HCT116 (cell line): ENCODE data around the gene FBXO47. TPM values are rescaled to one million over a fixed set of nuclear protein-coding genes. Genes with fewer than 3 reads are reported as not detected.
"Not testable (repeated sequence)": the region's sequence is repeated elsewhere in the genome, so short reads cannot be mapped to it uniquely, and the experiment has no call there.

ENCODE experiments used
- ATAC-seq: fragments of 200-7000 bp; cut with Tn5 transposase; 2 replicates; pipeline ENCODE4 v1.9.1; 2020; ENCODE audit warnings: mild to moderate bottlenecking, moderate library complexity
- BruUV-seq: library from RNA; stranded (reverse); fragments of 400-500 nt; replicated peaks from 2 replicates; lab custom pipeline; 2021; lab: Mats Ljungman, UMichigan
- CTCF ChIA-PET: fragments of 300-600 bp; sonication (Branson Sonifier 250); formaldehyde crosslinking; loops from one replicate; lab custom pipeline; 2021; ENCODE audit warnings: antibody characterized with exemption; lab: Charles Lee
- POLR2A ChIA-PET: fragments of 300-600, 350-600 bp; sonication (Branson Sonifier 250); formaldehyde crosslinking; loops from one replicate; lab custom pipeline; 2021; ENCODE audit warnings: antibody characterized with exemption; lab: Charles Lee
- RAD21 ChIA-PET, 2 experiments: fragments of 300-600 bp; sonication (Branson Sonifier 250); formaldehyde crosslinking; loops; one replicate each; lab custom pipeline; 2023; ENCODE audit warnings: low total read pairs in 2 of 2; ENCODE audit not compliant: uncharacterized antibody in 2 of 2, unreplicated experiment in 2 of 2, low non-redundant PET in 1 of 2; lab: Charles Lee
- DNase-seq: peaks from one replicate; pipeline ENCODE4 v3.0.0-alpha.2; 2010; ENCODE audit warnings: low read depth, low spot score
- H2AFZ ChIP-seq: fragments of 200-600 bp; shearing (Covaris generic), sonication (generic); 2 replicates; pipeline ENCODE4 v1.6.1; 2017; ENCODE audit warnings: low read depth, mixed run types, mixed read lengths, antibody characterized with exemption, low read length; ENCODE audit not compliant: poor library complexity, severe bottlenecking
- H3K27ac ChIP-seq: 2 replicates; pipeline ENCODE4 v1.5.1; 2012; ENCODE audit warnings: low read depth, low read length
- H3K27me3 ChIP-seq: fragments of 200-600 bp; sonication (generic); 2 replicates; pipeline ENCODE4 v1.6.1; 2016; ENCODE audit warnings: mixed run types, low read length, mixed read lengths; ENCODE audit not compliant: insufficient read depth
- H3K36me3 ChIP-seq, 2 experiments: fragments of 200-500 bp in 1 of 2; fragments of 200-600 bp in 1 of 2; sonication (Bioruptor generic) in 1 of 2; sonication (generic) in 1 of 2; 2 replicates each; pipeline versions ENCODE4 v1.5.1 to v1.6.1; 2014 to 2016; ENCODE audit warnings: low read length in 2 of 2, inconsistent platforms in 1 of 2, mixed read lengths in 1 of 2, mixed run types in 1 of 2; ENCODE audit not compliant: insufficient read depth in 2 of 2, control insufficient read depth in 1 of 2
- H3K4me1 ChIP-seq, 2 experiments: fragments of 200-600 bp in 1 of 2; sonication (generic) in 1 of 2; 2 replicates each; pipeline versions ENCODE4 v1.5.1 to v1.6.1; 2012 to 2017; ENCODE audit warnings: low read length in 2 of 2, inconsistent platforms in 1 of 2, mild to moderate bottlenecking in 1 of 2, mixed read lengths in 1 of 2, mixed run types in 1 of 2, moderate library complexity in 1 of 2; ENCODE audit not compliant: insufficient read depth in 2 of 2, control insufficient read depth in 1 of 2
- H3K4me2 ChIP-seq: fragments of 200-600 bp; sonication (generic); 2 replicates; pipeline ENCODE4 v1.6.1; 2017; ENCODE audit warnings: mixed run types, low read length, mixed read lengths
- H3K4me3 ChIP-seq, 2 experiments: fragments of 200-600 bp in 1 of 2; sonication (generic) in 1 of 2; replicated peaks in 1 of 2; 2 replicates each; pipeline ENCODE4 v1.5.1; 2011 to 2016; ENCODE audit warnings: low read length in 2 of 2, control low read depth in 1 of 2, low read depth in 1 of 2, mild to moderate bottlenecking in 1 of 2, mixed read lengths in 1 of 2, mixed run types in 1 of 2
- H3K79me2 ChIP-seq: fragments of 200-600 bp; sonication (generic); 2 replicates; pipeline ENCODE4 v1.6.1; 2017; ENCODE audit warnings: mild to moderate bottlenecking, mixed run types, low read length, moderate library complexity, mixed read lengths; ENCODE audit not compliant: insufficient read depth
- H3K9ac ChIP-seq: fragments of 200-600 bp; sonication (generic); 2 replicates; pipeline ENCODE4 v1.6.1; 2016; ENCODE audit warnings: low read length, mixed read lengths
- H3K9me2 ChIP-seq: fragments of 200-600 bp; sonication (generic), shearing (Covaris generic); 2 replicates; pipeline ENCODE4 v1.6.1; 2017; ENCODE audit warnings: mixed run types, mild to moderate bottlenecking, moderate library complexity; ENCODE audit not compliant: insufficient read depth
- H3K9me3 ChIP-seq, 2 experiments: fragments of 200-500 bp in 1 of 2; fragments of 200-600 bp in 1 of 2; sonication (Bioruptor generic) in 1 of 2; sonication (generic) in 1 of 2; 2 replicates each; pipeline ENCODE4 v1.6.1; 2014 to 2017; ENCODE audit warnings: low read length in 2 of 2, mixed read lengths in 2 of 2, inconsistent platforms in 1 of 2, low read depth in 1 of 2, mild to moderate bottlenecking in 1 of 2, mixed run types in 1 of 2, moderate library complexity in 1 of 2; ENCODE audit not compliant: control insufficient read depth in 1 of 2, insufficient read depth in 1 of 2
- H4K20me1 ChIP-seq: fragments of 200-600 bp; sonication (generic), shearing (Covaris generic); 2 replicates; pipeline ENCODE4 v1.6.1; 2017; ENCODE audit warnings: mixed run types, mild to moderate bottlenecking, moderate library complexity; ENCODE audit not compliant: insufficient read depth
- EZH2 ChIP-seq: fragments of 200-600 bp; sonication (generic); IDR thresholded peaks from 2 replicates; pipeline ENCODE4 v1.6.1; 2017; ENCODE audit warnings: antibody characterized with exemption, mixed run types
- POLR2AphosphoS5 ChIP-seq: IDR thresholded peaks from 2 replicates; pipeline ENCODE4 v1.6.1; 2011; ENCODE audit warnings: mild to moderate bottlenecking, low read depth, low read length, moderate library complexity
- RAD21 ChIP-seq: IDR thresholded peaks from 2 replicates; pipeline ENCODE4 v1.6.1; 2012; ENCODE audit warnings: low read depth, mild to moderate bottlenecking
- YY1 ChIP-seq: IDR thresholded peaks from 2 replicates; pipeline ENCODE4 v1.6.1; 2011; ENCODE audit warnings: low read length, low read depth, moderate library complexity, mild to moderate bottlenecking; ENCODE audit not compliant: insufficient replicate concordance; ENCODE audit errors: extremely low read depth
- intact Hi-C: fragments of 100-400 bp; cut with micrococcal nuclease; formaldehyde crosslinking; loops from 2 replicates; pipeline ENCODE4 v1.10.0; 2022
- total RNA-seq: library from RNA; stranded (reverse); gene quantifications from one replicate; pipeline ENCODE4 v1.2.1, GENCODE V29; 2021; ENCODE audit not compliant: unreplicated experiment
- TF ChIP-seq, protein P1 (sequence below): IDR thresholded peaks from 2 replicates; pipeline ENCODE4 v1.6.1; 2012

FBXO47 gene
- total RNA-seq, 1 experiment from 2014 or later: not detected

DNA sequence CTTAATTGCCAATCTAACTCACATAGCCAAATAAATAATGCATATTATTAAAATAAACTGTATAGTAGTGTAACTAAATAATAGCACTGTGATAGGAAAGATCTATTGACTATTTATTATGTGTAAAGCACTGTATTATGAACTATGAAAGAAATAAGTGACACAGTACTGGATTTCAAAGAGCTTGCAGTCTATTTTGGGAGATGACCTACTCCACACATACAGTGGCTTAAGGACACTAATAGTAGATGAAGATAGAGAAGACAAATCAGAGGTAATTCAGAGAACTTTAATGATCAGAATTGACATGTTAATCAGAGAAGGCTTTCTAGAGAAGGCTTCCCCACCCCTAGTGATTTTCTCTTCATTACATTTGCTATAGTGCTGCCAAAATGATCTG is 27.2 kb downstream of the FBXO47 start (continued):
- TF ChIP-seq, protein P1, sequence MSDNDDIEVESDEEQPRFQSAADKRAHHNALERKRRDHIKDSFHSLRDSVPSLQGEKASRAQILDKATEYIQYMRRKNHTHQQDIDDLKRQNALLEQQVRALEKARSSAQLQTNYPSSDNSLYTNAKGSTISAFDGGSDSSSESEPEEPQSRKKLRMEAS: no peak
- TF ChIP-seq YY1: no peak
- TF ChIP-seq POLR2AphosphoS5: no peak
- TF ChIP-seq RAD21: no peak
- no peak for TF ChIP-seq EZH2

DNA sequence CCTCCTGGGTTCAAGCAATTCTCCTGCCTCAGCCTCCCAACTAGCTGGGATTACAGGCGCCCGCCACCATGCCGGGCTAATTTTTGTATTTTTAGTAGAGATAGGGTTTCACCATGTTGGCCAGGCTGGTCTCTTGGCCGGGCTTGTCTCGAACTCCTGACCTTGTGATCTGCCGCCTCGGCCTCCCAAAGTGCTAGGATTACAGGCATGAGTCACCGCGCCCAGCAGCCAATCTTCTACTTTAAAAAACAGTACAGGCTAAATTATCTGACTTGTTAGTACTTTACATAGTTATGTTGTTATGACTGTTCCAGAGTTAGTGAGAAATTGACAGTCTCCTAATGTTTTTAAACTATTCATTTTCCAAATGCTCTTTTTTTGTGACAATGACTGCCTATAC is 33.2 kb downstream of the FBXO47 start:
- RAD21 ChIA-PET, H3K36me3 ChIP-seq, CTCF ChIA-PET, H3K27ac ChIP-seq, H3K79me2 ChIP-seq, intact Hi-C loops, H3K4me3 ChIP-seq, POLR2A ChIA-PET, H2AFZ ChIP-seq, H3K9me2 ChIP-seq, H3K9me3 ChIP-seq, H3K9ac ChIP-seq, H3K4me2 ChIP-seq, H3K27me3 ChIP-seq, BruUV-seq, H3K4me1 ChIP-seq, DNase-seq, ATAC-seq, H4K20me1 ChIP-seq: not testable (repeated sequence)

DNA sequence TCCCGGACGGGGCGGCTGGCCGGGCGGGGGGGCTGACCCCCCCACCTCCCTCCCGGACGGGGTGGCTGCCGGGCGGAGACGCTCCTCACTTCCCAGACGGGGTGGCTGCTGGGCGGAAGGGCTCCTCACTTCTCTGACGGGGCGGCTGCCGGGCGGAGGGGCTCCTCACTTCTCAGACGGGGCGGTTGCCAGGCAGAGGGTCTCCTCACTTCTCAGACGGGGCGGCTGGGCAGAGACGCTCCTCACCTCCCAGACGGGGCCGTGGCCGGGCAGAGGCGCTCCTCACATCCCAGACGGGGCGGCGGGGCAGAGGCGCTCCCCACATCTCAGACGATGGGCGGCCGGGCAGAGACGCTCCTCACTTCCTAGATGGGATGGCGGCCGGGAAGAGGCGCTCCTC is 36.4 kb downstream of the FBXO47 start:
- DNase-seq, H3K4me3 ChIP-seq, H4K20me1 ChIP-seq, BruUV-seq, H3K9me3 ChIP-seq, ATAC-seq, H3K9me2 ChIP-seq, H3K9ac ChIP-seq, H3K4me1 ChIP-seq, H3K27me3 ChIP-seq, H3K27ac ChIP-seq, POLR2A ChIA-PET, H3K4me2 ChIP-seq, H3K36me3 ChIP-seq, CTCF ChIA-PET, H2AFZ ChIP-seq, H3K79me2 ChIP-seq, intact Hi-C loops, RAD21 ChIA-PET: not testable (repeated sequence)
